Progenitor cell of endocrine pancreas (in vitro differentiated cells): ENCODE data around the gene CD47. TPM values are rescaled to one million over a fixed set of nuclear protein-coding genes. Genes with fewer than 3 reads are reported as not detected.
A peak's percentile ranks its signal among the peaks of the same experiment; 100 is the strongest.

Experiments used
- DNase-seq: peaks from one replicate; pipeline ENCODE4 v3.0.0; 2021; ENCODE audit warnings: low spot score; ENCODE audit not compliant: unreplicated experiment
- H3K27ac Mint-ChIP-seq: 2 replicates; pipeline ENCODE4 v1.8.0; 2021; ENCODE audit warnings: mild to moderate bottlenecking, moderate library complexity, mixed read lengths
- H3K27me3 Mint-ChIP-seq: 2 replicates; pipeline ENCODE4 v1.8.0; 2021; ENCODE audit warnings: mixed read lengths
- H3K36me3 Mint-ChIP-seq: 2 replicates; pipeline ENCODE4 v1.8.0; 2022; ENCODE audit warnings: mixed read lengths; ENCODE audit not compliant: insufficient read depth
- H3K4me1 Mint-ChIP-seq: 2 replicates; pipeline ENCODE4 v1.8.0; 2021; ENCODE audit warnings: low read depth, mixed read lengths
- H3K4me3 Mint-ChIP-seq: 2 replicates; pipeline ENCODE4 v1.8.0; 2021; ENCODE audit warnings: low read depth, mild to moderate bottlenecking, moderate library complexity, mixed read lengths
- H3K9me3 Mint-ChIP-seq: 2 replicates; pipeline ENCODE4 v1.8.0; 2021; ENCODE audit warnings: low read depth, mixed read lengths
- total RNA-seq: library from RNA; stranded (reverse); gene quantifications from 2 replicates; pipeline ENCODE4 v1.2.1, GENCODE V29; 2021
- TF ChIP-seq, protein P1 (sequence below): fragments of 200-600 bp; sonication (generic); IDR thresholded peaks from one replicate; pipeline ENCODE4 v1.5.0; 2021; ENCODE audit warnings: antibody characterized with exemption, mild to moderate bottlenecking; ENCODE audit not compliant: unreplicated experiment

The CD47 gene
- total RNA-seq, 1 donor from 2014 or later: 55.1 TPM

DNA sequence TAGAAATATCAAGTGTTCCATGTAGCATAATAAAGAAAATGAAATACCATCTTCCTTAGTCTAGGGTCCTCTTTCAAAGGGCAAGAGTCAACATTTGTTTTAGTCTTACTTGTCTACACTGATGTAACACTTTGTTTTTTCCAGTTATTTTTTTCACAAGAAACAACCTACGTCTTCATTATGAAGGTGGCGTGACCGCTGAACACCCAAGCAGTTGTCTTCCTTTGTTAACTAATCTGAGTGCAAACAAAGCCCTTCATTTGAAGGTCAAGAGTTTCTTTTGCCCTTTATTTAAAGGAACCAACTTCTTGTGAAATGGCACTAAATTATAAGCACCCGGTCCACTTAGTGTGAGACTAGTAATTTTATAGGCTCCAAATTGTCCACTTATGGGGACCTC lies 73.2 kb downstream of the CD47 start:
- no peak overlapping the region for H3K27ac Mint-ChIP-seq
- H3K4me1 Mint-ChIP-seq: peaks cover 39% of the 10 kb centered on the region
- H3K4me3 Mint-ChIP-seq: no peak overlapping the region
- DNase-seq: no peak
- H3K9me3 Mint-ChIP-seq: peaks cover 4% of the 10 kb centered on the region
- H3K27me3 Mint-ChIP-seq: peaks cover 13% of the 10 kb centered on the region
- TF ChIP-seq, protein P1, sequence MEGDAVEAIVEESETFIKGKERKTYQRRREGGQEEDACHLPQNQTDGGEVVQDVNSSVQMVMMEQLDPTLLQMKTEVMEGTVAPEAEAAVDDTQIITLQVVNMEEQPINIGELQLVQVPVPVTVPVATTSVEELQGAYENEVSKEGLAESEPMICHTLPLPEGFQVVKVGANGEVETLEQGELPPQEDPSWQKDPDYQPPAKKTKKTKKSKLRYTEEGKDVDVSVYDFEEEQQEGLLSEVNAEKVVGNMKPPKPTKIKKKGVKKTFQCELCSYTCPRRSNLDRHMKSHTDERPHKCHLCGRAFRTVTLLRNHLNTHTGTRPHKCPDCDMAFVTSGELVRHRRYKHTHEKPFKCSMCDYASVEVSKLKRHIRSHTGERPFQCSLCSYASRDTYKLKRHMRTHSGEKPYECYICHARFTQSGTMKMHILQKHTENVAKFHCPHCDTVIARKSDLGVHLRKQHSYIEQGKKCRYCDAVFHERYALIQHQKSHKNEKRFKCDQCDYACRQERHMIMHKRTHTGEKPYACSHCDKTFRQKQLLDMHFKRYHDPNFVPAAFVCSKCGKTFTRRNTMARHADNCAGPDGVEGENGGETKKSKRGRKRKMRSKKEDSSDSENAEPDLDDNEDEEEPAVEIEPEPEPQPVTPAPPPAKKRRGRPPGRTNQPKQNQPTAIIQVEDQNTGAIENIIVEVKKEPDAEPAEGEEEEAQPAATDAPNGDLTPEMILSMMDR: no peak
- H3K36me3 Mint-ChIP-seq: no peaks in the 10 kb centered on the region

DNA sequence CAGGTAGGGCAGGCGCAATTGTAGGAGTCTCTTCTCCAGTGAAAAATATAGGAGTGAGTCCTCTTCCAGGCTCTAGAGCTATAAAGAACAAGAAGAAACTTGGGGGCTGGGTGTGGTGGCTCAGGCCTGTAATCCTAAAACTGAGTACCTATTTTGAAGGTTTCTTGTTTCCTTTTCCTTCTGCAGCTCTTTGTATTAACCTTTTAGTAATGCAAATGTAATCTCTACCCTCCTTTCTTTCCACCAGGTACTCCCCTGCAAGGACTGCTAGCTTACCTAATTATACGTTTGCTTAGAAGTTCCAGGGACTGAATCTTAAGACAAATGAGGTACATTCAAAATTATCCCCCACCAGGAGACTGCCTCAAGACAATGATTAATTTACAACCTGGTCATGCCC lies 75.9 kb downstream of the CD47 start:
- Mint-ChIP-seq H3K4me1 (peaks cover 32% of the 10 kb centered on the region), H3K9me3 (peaks cover 4% of the 10 kb centered on the region), H3K27ac (no peak overlapping the region), H3K4me3 (no peak overlapping the region), H3K36me3 (no peaks in the 10 kb centered on the region), H3K27me3 (peaks cover 15% of the 10 kb centered on the region)
- TF ChIP-seq, protein P1: no peak
- DNase-seq: no peak

DNA sequence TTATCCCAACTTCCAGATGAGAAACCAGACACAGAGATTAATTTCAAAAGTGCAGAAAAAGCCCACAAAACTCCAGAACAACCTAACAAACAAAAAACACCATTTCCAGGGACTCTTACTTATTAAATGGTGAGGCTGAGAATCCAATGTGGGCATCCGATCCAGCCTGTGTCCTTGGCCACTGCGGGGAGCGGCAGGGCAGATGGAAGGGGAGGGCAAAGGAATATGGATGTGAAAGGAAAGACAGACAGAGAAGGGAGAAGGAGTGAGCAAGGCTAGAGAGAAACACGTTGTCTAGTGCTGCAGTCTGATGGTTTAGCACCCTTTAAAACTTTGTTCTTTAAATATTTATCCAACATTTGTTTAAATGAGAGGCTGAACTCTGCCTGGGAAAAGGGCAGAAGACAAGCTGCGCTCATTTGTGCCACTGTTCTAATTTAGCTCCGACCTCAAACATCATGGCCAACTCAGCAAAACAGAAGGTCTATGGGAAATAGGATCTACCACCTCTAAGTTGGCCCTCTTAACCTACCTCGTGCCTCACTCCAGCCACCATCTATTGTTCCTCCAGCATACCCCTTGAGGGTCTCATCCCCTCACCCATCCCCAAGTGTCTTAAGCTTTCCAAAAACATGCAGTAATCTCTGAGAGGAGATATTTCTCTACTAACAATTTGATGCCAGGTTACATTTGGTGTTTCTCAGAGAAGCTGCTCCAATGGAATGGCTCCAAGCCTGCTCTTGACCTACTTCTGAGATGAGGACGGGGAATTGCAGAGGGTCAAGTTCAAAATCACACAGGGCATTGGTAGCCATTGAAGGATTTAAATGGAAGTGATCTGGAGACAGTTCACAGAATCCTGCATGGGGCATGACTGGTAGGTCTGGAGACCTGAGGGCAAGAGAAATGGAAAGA lies 77.4 kb downstream of the CD47 start:
- H3K27me3 Mint-ChIP-seq: peaks cover 16% of the 10 kb centered on the region
- peak overlapping the region; percentile 81 for H3K27ac Mint-ChIP-seq
- H3K36me3 Mint-ChIP-seq: no peaks in the 10 kb centered on the region
- no peak overlapping the region for H3K4me3 Mint-ChIP-seq
- peaks cover 29% of the 10 kb centered on the region for H3K4me1 Mint-ChIP-seq
- TF ChIP-seq, protein P1: no peak
- peaks cover 4% of the 10 kb centered on the region for H3K9me3 Mint-ChIP-seq
- no peak for DNase-seq

DNA sequence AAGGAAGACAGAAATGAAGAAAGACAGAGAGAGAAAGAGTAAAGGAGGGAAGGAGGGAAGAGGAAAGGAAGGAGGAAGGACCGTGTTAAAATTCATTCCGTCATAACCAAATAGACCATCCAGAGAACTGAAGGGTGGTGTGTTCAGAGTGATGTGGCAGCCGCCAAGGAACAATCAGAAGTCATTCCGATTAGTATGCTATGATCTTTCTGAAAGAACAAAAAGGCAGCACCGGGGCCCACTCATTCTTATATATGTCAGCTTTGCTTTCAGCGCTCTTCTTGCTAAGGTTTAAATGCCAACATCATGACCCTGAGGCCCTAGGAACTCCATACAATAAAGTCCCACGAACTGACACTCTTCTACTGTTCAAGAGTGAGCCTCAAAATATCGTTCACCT lies 78.5 kb downstream of the CD47 start:
- DNase-seq: no peak
- Mint-ChIP-seq H3K4me3 (no peak overlapping the region), H3K27me3 (peaks cover 19% of the 10 kb centered on the region), H3K9me3 (peaks cover 4% of the 10 kb centered on the region), H3K36me3 (no peaks in the 10 kb centered on the region), H3K27ac (no peak overlapping the region), H3K4me1 (peaks cover 20% of the 10 kb centered on the region)
- TF ChIP-seq, protein P1: no peak

DNA sequence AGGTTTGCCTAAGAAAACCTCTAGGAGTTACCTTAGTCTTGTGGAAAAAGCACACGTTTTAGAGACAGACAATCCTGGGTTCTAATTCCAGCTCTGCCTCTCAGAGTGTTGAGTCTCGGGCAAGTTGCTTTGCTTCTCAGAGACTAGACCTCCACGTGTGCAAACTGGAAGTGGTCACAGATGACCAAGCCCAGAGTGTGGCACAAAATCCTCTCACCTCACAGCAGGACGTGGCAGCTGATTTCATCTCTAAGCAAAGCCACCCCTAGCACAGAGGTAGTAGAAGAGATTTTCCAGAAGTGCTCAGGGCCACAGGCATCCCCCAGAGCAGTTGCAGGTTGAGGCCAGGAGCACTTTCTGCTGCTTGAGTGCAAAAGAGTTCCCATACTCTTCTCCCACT lies 79.2 kb downstream of the CD47 start:
- H3K9me3 Mint-ChIP-seq: peaks cover 2% of the 10 kb centered on the region
- no peak overlapping the region for H3K4me3 Mint-ChIP-seq
- peaks cover 20% of the 10 kb centered on the region for H3K4me1 Mint-ChIP-seq
- no peak overlapping the region for H3K27ac Mint-ChIP-seq
- TF ChIP-seq, protein P1: no peak
- H3K36me3 Mint-ChIP-seq: no peaks in the 10 kb centered on the region
- peaks cover 19% of the 10 kb centered on the region for H3K27me3 Mint-ChIP-seq
- DNase-seq: no peak
